Adrenal gland (tissue), 5 donors: ENCODE results near the gene CORO7.

ENCODE experiments used
- POLR2A ChIP-seq, 2 donors: fragments of 450-650 bp; IDR thresholded peaks; one replicate each; pipeline ENCODE4 v1.6.1; 2017; ENCODE audit warnings: antibody characterized with exemption in 2 of 2, mild to moderate bottlenecking in 2 of 2, moderate library complexity in 1 of 2
- TF ChIP-seq, protein P1 (sequence below), 6 experiments: fragments of 450-650 bp in 4 of 6; fragments of 200-600 bp in 2 of 6; sonication (generic) in 1 of 6; IDR thresholded peaks; 1 replicate in 5 of 6; 2 replicates in 1 of 6; pipeline versions ENCODE4 v1.5.1 to v1.8.0; 2016 to 2021; ENCODE audit warnings: antibody characterized with exemption in 6 of 6, mild to moderate bottlenecking in 2 of 6, moderate library complexity in 1 of 6
- donor health status: DM: no; HTN: no; CAD: no.

DNA sequence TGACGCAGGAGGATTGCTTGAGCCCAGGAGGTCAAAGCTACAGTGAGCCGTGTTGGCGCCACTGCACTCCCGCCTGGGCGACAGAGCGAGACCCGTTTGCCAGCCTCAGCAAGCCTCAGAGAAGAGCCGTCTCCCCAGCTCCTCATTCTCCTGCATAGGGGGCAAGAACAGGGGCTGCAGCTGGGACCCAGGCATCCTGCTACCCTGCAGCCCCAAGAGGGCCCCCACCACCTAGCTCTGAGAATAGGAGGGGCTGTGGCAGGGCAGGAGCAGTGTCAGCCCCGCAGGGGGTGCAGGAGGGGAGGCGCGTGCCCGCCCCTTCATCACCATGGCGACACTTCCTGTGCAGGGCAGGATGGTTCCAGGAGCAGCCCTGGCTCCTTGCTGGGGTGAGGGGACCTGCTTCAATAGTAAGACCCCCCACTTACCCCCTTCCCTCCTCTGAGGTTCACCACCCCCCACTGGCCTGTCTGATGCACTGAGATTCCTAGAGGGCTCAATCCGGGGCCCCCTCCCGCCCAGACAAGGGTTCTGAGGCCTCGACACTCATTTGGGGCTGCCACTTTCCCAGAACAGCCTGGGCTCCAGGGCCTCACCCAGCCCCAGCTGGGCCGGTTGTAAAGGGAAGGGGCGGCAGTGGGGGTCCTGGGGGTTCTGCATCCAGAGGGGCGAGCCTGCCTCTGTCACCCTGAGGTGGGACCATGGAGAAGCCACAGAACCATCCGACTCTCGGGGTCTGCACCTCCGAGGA is 24.6 kb downstream of the CORO7 start:
- TF ChIP-seq, protein P1, sequence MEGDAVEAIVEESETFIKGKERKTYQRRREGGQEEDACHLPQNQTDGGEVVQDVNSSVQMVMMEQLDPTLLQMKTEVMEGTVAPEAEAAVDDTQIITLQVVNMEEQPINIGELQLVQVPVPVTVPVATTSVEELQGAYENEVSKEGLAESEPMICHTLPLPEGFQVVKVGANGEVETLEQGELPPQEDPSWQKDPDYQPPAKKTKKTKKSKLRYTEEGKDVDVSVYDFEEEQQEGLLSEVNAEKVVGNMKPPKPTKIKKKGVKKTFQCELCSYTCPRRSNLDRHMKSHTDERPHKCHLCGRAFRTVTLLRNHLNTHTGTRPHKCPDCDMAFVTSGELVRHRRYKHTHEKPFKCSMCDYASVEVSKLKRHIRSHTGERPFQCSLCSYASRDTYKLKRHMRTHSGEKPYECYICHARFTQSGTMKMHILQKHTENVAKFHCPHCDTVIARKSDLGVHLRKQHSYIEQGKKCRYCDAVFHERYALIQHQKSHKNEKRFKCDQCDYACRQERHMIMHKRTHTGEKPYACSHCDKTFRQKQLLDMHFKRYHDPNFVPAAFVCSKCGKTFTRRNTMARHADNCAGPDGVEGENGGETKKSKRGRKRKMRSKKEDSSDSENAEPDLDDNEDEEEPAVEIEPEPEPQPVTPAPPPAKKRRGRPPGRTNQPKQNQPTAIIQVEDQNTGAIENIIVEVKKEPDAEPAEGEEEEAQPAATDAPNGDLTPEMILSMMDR (IDR thresholded peaks at IDR 0.05) = no peak
- no peak for TF ChIP-seq POLR2A (IDR thresholded peaks at IDR 0.05)
